Heart left ventricle (tissue), 13 donors: ENCODE data around the gene TRIM38.

Source experiments
- CTCF ChIP-seq, 12 donors: fragments of 200-600 bp; sonication (generic) in 4 of 12; IDR thresholded peaks; one replicate each; pipeline versions ENCODE4 v1.5.0 to v1.8.0; 2018 to 2022; ENCODE audit warnings: antibody characterized with exemption in 12 of 12, mild to moderate bottlenecking in 5 of 12
- POLR2A ChIP-seq, 2 donors: fragments of 450-650 bp; IDR thresholded peaks; one replicate each; pipeline ENCODE4 v1.6.1; 2017; ENCODE audit warnings: antibody characterized with exemption in 2 of 2, mild to moderate bottlenecking in 2 of 2, moderate library complexity in 2 of 2
- donor health status: ischemic (EF 13 %, LVEDD 7.1; RV severe dilation, severe dysfunction).
- donor health status: DM: no; HTN: yes; CAD: no.
- donor health status: DM: no; HTN: no; CAD: no.
- donor health status: ischemic (EF 25% LVEDD 6.9; RV normal size, moderate dysfunction).
- donor health status: ischemic (EF 25% LVEDD 5.7; RV mildly dilated, moderate dysfunction).
- donor health status: ischemic (EF 35%, LVEDD 5.7; RV mildly dilated, moderate dysfunction).
- donor health status: nonischemic (EF 11% LVEDD 7.7; RV severe dilation, severe dysfunction).
- donor health status: DM: yes; HTN: yes; CAD: no.
- donor health status: PGD.
- donor health status: ischemic (EF 29% LVEDD 5.4; RV normal size, mild dysfunction).
- donor health status: nonischemic (EF 23%, LVEDD 6.1; RV moderate dilation, normal function).

- no peak for TF ChIP-seq CTCF (IDR thresholded peaks at IDR 0.05)
- TF ChIP-seq POLR2A (IDR thresholded peaks at IDR 0.05) = no peak
Measured at GRCh38 chr6:25963426-25964123, 973 bp downstream of the TRIM38 start.
